MM.1S (cell line): Measurements from ENCODE around the gene EFNA5.

Experiments
- DNase-seq: peaks from one replicate; pipeline ENCODE4 v3.0.0-alpha.2; 2015
- H2AFZ ChIP-seq: fragments of 300-600 bp; sonication (generic); 2 replicates; pipeline ENCODE4 v1.6.0; 2016; ENCODE audit warnings: antibody characterized with exemption, low read length
- H3F3A ChIP-seq: fragments of 300-600 bp; sonication (generic); 2 replicates; pipeline ENCODE4 v1.6.1; 2016; ENCODE audit warnings: mild to moderate bottlenecking, antibody characterized with exemption, low read length, moderate library complexity, mixed read lengths; ENCODE audit not compliant: insufficient read depth
- H3K27ac ChIP-seq: fragments of 300-600 bp; sonication (generic); 2 replicates; pipeline ENCODE4 v1.5.1; 2016; ENCODE audit warnings: mild to moderate bottlenecking, low read length
- H3K27me3 ChIP-seq: fragments of 300-600 bp; sonication (generic); replicated peaks from 2 replicates; pipeline ENCODE4 v1.6.0; 2016; ENCODE audit warnings: low read length; ENCODE audit not compliant: insufficient read depth
- H3K36me3 ChIP-seq: fragments of 300-600 bp; sonication (generic); replicated peaks from 2 replicates; pipeline ENCODE4 v1.6.1; 2016; ENCODE audit warnings: mild to moderate bottlenecking, low read length, mixed read lengths; ENCODE audit not compliant: insufficient read depth
- H3K4me1 ChIP-seq: fragments of 300-600 bp; sonication (generic); 2 replicates; pipeline ENCODE4 v1.6.1; 2016; ENCODE audit warnings: low read length, mixed read lengths
- H3K4me2 ChIP-seq: fragments of 300-600 bp; sonication (generic); 2 replicates; pipeline ENCODE4 v1.6.0; 2016; ENCODE audit warnings: low read depth, low read length
- H3K4me3 ChIP-seq: fragments of 300-600 bp; sonication (generic); 2 replicates; pipeline ENCODE4 v1.5.1; 2016; ENCODE audit warnings: low read length, mixed read lengths
- H3K79me2 ChIP-seq: fragments of 300-600 bp; sonication (generic); 2 replicates; pipeline ENCODE4 v1.6.1; 2016; ENCODE audit warnings: mixed run types, low read length, mixed read lengths
- H3K9ac ChIP-seq: fragments of 300-600 bp; sonication (generic); 2 replicates; pipeline ENCODE4 v1.6.1; 2016; ENCODE audit warnings: low read length, mixed read lengths
- H3K9me2 ChIP-seq: fragments of 300-600 bp; sonication (generic); replicated peaks from 2 replicates; pipeline ENCODE4 v1.6.1; 2016; ENCODE audit warnings: mild to moderate bottlenecking, low read length, mixed read lengths; ENCODE audit not compliant: insufficient read depth
- H3K9me3 ChIP-seq: fragments of 300-600 bp; sonication (generic); replicated peaks from 2 replicates; pipeline ENCODE4 v1.6.1; 2016; ENCODE audit warnings: mild to moderate bottlenecking, low read length, mixed read lengths; ENCODE audit not compliant: insufficient read depth
- H4K20me1 ChIP-seq: fragments of 300-600 bp; sonication (generic); 2 replicates; pipeline ENCODE4 v1.6.1; 2016; ENCODE audit warnings: mild to moderate bottlenecking, low read length, moderate library complexity, mixed read lengths; ENCODE audit not compliant: insufficient read depth
- EZH2 ChIP-seq: fragments of 300-600 bp; sonication (generic); optimal IDR thresholded peaks from 2 replicates; pipeline ENCODE3; 2017; ENCODE audit warnings: low read depth, mild to moderate bottlenecking, antibody characterized with exemption, low read length, mixed read lengths
- EZH2phosphoT487 ChIP-seq: fragments of 300-600 bp; sonication (generic); IDR thresholded peaks from 2 replicates; pipeline ENCODE4 v1.6.1; 2018; ENCODE audit warnings: antibody characterized with exemption, low read length
- TF ChIP-seq, protein P1 (sequence below): fragments of 300-600 bp; sonication (generic); IDR thresholded peaks from 2 replicates; pipeline ENCODE4 v1.5.1; 2016; ENCODE audit warnings: antibody characterized with exemption, low read length, mixed read lengths

The EFNA5 gene

DNA sequence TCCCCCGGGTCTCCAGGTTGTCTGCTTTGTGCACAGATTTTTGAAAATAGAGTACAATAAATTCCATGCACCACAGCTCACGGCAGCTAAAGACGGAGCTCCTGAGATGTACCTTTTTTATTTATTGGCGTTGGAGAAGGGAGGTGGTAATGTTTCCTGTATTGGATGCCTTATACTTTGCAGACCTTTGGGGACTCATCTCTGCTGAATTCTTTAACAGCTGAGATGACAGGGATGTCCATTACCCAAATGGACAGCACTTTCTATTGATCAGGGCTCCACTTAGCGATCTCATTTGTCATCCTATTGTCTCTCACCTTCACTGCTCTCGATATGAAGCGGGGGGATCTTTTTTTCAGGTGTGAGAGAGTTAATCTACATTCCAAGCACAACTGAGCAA lies 137.8 kb downstream of the EFNA5 start:
- H3K4me1 ChIP-seq, result no peaks in the 10 kb centered on the region
- TF ChIP-seq EZH2, result no peak
- no peak for TF ChIP-seq EZH2phosphoT487
- TF ChIP-seq, protein P1, sequence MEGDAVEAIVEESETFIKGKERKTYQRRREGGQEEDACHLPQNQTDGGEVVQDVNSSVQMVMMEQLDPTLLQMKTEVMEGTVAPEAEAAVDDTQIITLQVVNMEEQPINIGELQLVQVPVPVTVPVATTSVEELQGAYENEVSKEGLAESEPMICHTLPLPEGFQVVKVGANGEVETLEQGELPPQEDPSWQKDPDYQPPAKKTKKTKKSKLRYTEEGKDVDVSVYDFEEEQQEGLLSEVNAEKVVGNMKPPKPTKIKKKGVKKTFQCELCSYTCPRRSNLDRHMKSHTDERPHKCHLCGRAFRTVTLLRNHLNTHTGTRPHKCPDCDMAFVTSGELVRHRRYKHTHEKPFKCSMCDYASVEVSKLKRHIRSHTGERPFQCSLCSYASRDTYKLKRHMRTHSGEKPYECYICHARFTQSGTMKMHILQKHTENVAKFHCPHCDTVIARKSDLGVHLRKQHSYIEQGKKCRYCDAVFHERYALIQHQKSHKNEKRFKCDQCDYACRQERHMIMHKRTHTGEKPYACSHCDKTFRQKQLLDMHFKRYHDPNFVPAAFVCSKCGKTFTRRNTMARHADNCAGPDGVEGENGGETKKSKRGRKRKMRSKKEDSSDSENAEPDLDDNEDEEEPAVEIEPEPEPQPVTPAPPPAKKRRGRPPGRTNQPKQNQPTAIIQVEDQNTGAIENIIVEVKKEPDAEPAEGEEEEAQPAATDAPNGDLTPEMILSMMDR, result no peak

DNA sequence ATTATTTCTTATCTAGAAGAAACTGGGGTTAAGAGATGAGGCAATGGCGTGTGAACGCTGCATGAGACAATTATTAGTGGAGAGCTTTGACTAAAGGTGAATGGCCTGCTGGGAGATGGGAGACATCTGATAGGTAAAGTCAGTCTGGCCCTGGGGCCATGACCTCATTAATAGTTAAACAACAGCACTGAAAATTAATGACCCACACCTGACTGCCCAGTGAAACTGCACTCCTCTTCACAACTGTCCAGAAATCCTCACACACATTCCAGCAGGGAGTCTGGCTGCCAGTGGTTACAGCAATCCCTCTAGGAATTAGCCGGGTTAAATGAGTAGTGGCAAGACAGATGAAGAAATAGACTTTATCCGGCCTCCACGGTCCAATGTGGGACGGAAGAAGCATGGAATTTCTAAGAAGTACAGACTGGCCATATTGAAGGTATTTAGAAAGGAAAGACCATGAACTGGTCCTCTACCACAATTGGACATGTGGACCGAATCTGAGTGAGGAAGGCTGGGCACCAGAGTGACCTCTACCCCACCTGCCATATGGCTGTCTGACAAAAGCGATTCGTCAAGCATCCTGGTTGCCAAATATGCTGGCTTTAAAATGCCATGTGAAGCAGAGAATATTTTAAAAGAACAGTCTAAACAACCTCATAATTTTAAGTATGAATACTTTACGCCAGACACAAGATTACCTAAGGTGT lies 138.4 kb downstream of the EFNA5 start:
- Histone ChIP-seq H3K9ac (no peak overlapping the region), H3K4me2 (no peak overlapping the region), H3K4me1 (no peaks in the 10 kb centered on the region), H3K4me3 (no peak overlapping the region), H3K9me3 (no peaks in the 10 kb centered on the region), H4K20me1 (no peaks in the 10 kb centered on the region), H3K36me3 (no peaks in the 10 kb centered on the region), H3K27ac (no peak overlapping the region), H3K27me3 (no peaks in the 10 kb centered on the region), H2AFZ (no peak overlapping the region), H3K9me2 (no peaks in the 10 kb centered on the region), H3F3A (no peaks in the 10 kb centered on the region), H3K79me2 (no peaks in the 10 kb centered on the region)
- no peak for DNase-seq
- TF ChIP-seq, protein P1, result no peak
- TF ChIP-seq EZH2phosphoT487, result no peak
- TF ChIP-seq EZH2, result no peak

More for the DNA sequence above, 137.8 kb downstream of the EFNA5 start:
- DNase-seq, result no peak
- no peaks in the 10 kb centered on the region for H4K20me1 ChIP-seq
- H3K36me3 ChIP-seq, result no peaks in the 10 kb centered on the region
- H2AFZ ChIP-seq, result no peak overlapping the region
- H3K79me2 ChIP-seq, result no peaks in the 10 kb centered on the region
- H3F3A ChIP-seq, result no peaks in the 10 kb centered on the region
- H3K27ac ChIP-seq, result no peak overlapping the region
- no peak overlapping the region for H3K4me3 ChIP-seq
- no peaks in the 10 kb centered on the region for H3K9me2 ChIP-seq
- H3K27me3 ChIP-seq, result no peaks in the 10 kb centered on the region
- H3K9ac ChIP-seq, result no peak overlapping the region
- no peaks in the 10 kb centered on the region for H3K9me3 ChIP-seq
- H3K4me2 ChIP-seq, result no peak overlapping the region

DNA sequence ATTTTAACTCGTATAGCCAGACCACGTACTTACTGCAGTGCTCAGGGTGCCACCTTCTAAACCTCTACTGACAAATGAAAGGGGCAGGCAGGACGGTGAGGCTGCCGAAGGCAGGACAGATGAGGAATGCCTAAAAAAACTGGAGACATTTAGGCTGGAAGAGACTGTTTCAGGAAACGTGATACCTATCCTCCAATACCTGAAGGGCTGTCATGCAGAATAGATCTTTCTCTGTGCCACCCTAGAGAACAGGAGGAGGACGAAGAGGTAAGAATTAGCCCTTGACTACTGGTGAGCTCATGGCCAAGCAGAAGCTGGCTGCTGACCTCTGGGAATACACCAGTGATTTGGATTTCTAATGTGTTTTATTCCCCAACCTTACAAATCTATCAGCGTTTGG lies 139.4 kb downstream of the EFNA5 start:
- H4K20me1 ChIP-seq, result no peaks in the 10 kb centered on the region
- DNase-seq, result no peak
- H3K9me2 ChIP-seq, result no peaks in the 10 kb centered on the region
- H2AFZ ChIP-seq, result no peak overlapping the region
- H3K79me2 ChIP-seq, result no peaks in the 10 kb centered on the region
- H3K9ac ChIP-seq, result no peak overlapping the region
- no peaks in the 10 kb centered on the region for H3K36me3 ChIP-seq
- H3K27ac ChIP-seq, result no peak overlapping the region
- no peak for TF ChIP-seq EZH2phosphoT487
- TF ChIP-seq, protein P1, result no peak
- no peak for TF ChIP-seq EZH2
- no peak overlapping the region for H3K4me3 ChIP-seq
- H3K9me3 ChIP-seq, result no peaks in the 10 kb centered on the region
- no peaks in the 10 kb centered on the region for H3F3A ChIP-seq
- H3K4me1 ChIP-seq, result no peaks in the 10 kb centered on the region
- no peaks in the 10 kb centered on the region for H3K27me3 ChIP-seq
- no peak overlapping the region for H3K4me2 ChIP-seq
